IPS-15b (cell line): ENCODE results near the gene LINGO3.
"Not testable (repeated sequence)": the region's sequence is repeated elsewhere in the genome, so short reads cannot be mapped to it uniquely, and the experiment has no call there.

ENCODE experiments used
- H3K27me3 ChIP-seq: one replicate; pipeline ENCODE4 v1.6.1; 2013; ENCODE audit warnings: low read length; ENCODE audit not compliant: control insufficient read depth, insufficient read depth
- H3K36me3 ChIP-seq: one replicate; pipeline ENCODE4 v1.6.1; 2013; ENCODE audit warnings: low read length; ENCODE audit not compliant: control insufficient read depth, insufficient read depth
- H3K4me1 ChIP-seq: one replicate; pipeline ENCODE4 v1.6.1; 2013; ENCODE audit warnings: mild to moderate bottlenecking, low read length; ENCODE audit not compliant: control insufficient read depth, insufficient read depth
- H3K4me3 ChIP-seq: one replicate; pipeline ENCODE4 v1.5.1; 2013; ENCODE audit warnings: low read depth, low read length
- H3K9ac ChIP-seq: one replicate; pipeline ENCODE4 v1.6.1; 2013; ENCODE audit warnings: low read depth, mild to moderate bottlenecking, low read length
- H3K9me3 ChIP-seq: one replicate; pipeline ENCODE4 v1.6.1; 2013; ENCODE audit warnings: mild to moderate bottlenecking, low read length; ENCODE audit not compliant: control insufficient read depth, insufficient read depth

The LINGO3 gene, protein sequence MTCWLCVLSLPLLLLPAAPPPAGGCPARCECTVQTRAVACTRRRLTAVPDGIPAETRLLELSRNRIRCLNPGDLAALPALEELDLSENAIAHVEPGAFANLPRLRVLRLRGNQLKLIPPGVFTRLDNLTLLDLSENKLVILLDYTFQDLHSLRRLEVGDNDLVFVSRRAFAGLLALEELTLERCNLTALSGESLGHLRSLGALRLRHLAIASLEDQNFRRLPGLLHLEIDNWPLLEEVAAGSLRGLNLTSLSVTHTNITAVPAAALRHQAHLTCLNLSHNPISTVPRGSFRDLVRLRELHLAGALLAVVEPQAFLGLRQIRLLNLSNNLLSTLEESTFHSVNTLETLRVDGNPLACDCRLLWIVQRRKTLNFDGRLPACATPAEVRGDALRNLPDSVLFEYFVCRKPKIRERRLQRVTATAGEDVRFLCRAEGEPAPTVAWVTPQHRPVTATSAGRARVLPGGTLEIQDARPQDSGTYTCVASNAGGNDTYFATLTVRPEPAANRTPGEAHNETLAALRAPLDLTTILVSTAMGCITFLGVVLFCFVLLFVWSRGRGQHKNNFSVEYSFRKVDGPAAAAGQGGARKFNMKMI

DNA sequence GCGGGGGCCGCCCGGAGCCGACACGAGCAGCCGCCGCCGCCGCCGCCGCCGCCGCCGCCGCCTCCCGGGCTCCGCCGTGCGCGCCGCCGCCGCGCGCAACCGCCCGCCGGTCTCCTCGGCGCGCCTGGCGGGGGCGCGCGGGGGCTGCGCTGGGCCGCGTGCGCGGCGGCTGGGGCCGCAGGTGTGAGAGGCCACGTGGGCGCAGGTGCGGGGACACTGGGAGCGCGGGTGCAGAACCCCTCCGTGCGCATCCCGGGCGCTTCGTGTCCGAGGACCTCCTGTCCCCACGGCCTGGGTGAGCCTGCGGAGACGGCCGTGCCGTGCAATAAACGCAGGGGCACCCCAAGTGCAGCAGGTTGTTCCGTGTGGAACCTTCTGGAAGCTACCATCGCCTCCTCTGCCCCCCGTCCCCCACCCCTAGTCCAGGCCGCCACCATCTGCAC lies at the start of gene LINGO3:
LINGO3 (minus strand) TSS at position 41 of the 443 bp plus-strand sequence. CDS start 16,378 bp downstream, outside the sequence.
- Histone ChIP-seq H3K4me1 (no peaks in the 10 kb centered on the region), H3K36me3 (no peaks in the 10 kb centered on the region), H3K4me3 (peak within 1 kb of the TSS; percentile 37), H3K9ac (no peak within 1 kb of the TSS), H3K9me3 (no peaks in the 10 kb centered on the region), H3K27me3 (peaks cover 15% of the 10 kb centered on the region)

DNA sequence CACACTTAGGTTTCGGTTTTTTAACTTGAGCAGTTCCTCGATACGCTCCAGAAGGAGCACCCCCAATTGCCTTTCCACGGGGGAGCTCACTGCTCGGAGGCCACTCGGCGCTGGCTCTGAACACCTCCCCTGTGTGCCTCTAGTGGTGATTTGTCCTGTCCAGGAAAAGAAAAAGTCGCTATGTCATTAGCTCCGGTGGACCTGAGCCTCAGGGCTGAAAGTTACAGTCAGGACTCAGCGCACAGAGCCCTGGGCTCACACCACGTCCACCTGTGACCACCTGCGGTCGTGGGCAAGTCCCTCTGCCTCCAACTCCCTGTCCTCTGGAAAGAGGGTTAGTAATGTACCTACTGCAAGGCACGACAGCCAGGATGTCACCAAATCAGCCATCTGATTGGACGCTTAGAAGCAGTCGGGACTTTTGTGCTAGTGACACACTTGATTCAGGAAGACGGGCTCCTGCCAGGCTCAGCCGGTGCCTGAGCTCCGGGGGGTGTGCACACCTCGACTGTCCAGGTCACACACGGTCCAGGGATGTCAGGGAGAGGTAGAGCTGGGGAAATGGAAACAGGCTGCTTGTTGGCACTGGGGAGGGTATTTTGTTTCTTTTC lies 48.2 kb upstream of the LINGO3 start:
- Histone ChIP-seq H3K27me3 (peaks cover 2% of the 10 kb centered on the region), H3K4me3 (no peak overlapping the region), H3K4me1 (no peaks in the 10 kb centered on the region), H3K9me3 (no peaks in the 10 kb centered on the region), H3K36me3 (peaks cover 13% of the 10 kb centered on the region), H3K9ac (no peak overlapping the region)

DNA sequence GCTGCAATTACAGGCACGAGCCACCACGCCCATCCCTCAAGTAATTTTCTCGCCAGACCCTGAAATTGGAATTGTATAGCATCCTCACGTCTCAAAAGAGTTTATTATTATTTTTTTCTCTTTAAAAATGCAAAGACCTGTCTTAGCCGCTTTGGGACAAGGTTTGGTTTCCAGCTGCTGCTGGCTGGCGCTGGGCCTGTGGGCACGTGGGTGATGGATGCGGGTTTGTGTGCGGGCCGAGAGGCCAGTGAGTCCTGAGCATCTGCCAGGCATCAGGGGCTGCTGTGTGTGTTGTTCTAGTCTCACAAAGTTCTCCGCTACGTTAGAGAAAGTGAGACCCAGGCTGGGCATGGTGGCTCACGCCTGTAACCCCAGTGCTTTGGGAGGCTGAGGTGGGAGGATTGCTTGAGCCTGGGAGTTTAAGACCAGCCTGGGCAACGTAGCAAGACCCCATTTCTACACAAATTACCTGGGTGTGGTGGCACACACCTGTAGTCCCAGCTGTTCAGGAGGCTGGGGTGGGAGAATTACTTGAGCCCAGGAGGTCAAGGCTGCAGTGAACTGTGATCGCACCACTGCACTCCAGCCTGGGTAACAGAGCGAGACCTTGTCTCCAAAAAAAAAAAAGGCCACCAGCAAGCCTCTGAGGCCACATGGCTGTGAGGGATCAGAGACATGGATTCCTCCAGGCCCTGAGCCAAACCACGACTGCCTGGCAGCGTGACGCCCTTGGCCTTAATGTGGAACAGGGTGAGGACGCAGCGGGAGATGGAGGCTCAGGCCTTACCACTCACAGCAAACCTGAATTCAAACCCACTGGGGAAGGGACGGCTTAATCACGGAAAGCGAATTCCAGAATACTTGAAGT lies 47.4 kb upstream of the LINGO3 start:
- no peak overlapping the region for H3K9ac ChIP-seq
- no peaks in the 10 kb centered on the region for H3K4me1 ChIP-seq
- no peaks in the 10 kb centered on the region for H3K9me3 ChIP-seq
- H3K4me3 ChIP-seq: no peak overlapping the region
- H3K36me3 ChIP-seq: peaks cover 16% of the 10 kb centered on the region
- H3K27me3 ChIP-seq: peaks cover under 1% of the 10 kb centered on the region

DNA sequence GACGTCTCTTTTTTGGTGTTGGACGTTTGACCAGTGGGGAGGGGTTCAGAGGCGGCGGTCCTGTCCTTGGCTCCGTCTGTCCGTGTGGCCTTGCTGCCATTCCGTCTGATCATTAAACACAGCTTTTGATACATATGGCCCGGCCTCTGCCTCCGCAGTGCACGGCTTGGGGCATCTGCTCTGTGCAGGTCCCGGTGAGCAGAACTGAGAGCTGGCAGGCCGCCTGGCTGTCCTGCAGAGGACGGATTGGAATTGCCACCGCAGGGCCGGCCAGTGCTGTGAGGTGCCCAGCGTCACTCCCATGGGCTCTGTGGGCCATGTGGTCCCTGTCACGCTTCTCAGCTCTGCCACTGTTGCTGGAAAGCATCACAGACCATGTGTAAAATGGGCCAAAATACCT lies 46.7 kb upstream of the LINGO3 start:
- Histone ChIP-seq H3K4me3 (no peak overlapping the region), H3K9me3 (no peaks in the 10 kb centered on the region), H3K36me3 (peaks cover 16% of the 10 kb centered on the region), H3K27me3 (no peaks in the 10 kb centered on the region), H3K9ac (no peak overlapping the region), H3K4me1 (no peaks in the 10 kb centered on the region)

DNA sequence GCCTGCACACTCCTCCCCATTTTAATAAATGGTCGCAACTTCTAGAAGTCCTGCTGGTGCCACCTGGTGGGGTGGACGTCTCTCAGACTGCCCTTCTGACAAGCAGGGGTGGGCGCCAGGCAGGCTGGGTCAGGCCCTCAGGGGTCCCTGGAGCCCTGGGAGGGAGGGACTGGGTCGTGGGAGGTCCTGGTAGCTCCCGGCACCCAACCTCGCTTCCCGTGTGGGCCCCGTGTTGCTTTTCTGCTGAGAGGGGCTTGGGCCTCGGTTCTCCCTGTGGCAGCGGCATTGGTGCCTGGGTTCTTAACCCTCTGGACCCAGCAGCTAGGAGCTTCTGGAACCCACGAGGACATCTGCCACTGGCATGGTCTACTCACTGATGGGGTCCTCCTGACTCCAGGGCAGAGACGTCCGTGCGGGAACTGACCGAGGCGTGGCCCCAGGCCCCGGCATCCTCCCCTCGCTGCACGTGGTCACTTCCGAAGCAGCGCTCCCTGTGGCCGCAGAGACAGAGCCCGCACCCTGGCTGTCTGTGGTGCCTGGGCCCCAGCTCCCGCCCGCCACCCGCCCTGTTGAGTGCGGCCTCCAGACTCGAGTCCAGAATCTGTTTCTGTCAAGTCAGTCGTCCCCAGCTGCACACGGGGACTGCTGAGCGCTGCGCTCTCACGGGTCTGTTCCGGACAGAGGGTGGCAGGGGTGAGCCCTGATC lies 46.1 kb upstream of the LINGO3 start:
- Histone ChIP-seq H3K27me3 (no peaks in the 10 kb centered on the region), H3K4me3 (no peak overlapping the region), H3K4me1 (no peaks in the 10 kb centered on the region), H3K9me3 (no peaks in the 10 kb centered on the region), H3K36me3 (peaks cover 16% of the 10 kb centered on the region), H3K9ac (no peak overlapping the region)

DNA sequence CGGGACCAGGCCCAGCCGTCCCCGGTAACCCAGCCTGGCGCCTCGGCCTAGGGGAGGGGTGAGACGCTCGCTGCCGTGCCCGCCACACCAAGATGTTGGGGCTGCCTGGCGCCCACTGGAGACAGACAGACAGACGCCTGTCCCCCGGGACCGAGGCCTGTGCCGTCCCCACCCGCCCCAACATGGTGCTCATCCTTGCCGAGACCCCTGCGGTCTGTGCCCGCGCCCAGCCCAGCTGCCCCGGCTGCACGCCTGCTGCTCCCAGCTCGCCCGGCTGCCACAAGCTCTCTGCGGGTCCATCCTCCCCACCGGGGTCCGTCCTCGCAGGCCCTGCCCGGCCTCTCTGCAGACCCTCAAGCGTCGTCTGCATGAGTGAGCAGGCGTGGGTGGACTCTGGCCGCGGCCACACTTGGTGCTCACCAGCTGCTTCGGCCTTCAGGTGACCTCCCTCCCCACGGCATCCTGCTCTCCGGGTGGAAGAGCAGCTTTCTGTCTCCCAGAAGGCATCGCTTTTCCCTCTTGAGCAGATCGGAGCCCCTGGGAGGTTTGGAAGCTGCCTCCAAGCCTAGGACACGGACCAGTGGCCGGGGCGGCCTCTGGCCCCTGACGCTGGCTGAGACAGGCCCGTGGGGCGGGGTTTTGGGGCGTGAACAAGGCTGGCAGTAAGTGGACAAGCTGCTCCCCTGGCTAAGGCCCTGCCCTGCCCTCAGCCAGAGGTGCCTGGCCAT lies 45.4 kb upstream of the LINGO3 start:
- Histone ChIP-seq H3K36me3 (peaks cover 16% of the 10 kb centered on the region), H3K9ac (no peak overlapping the region), H3K4me1 (no peaks in the 10 kb centered on the region), H3K4me3 (no peak overlapping the region), H3K9me3 (no peaks in the 10 kb centered on the region), H3K27me3 (no peaks in the 10 kb centered on the region)

DNA sequence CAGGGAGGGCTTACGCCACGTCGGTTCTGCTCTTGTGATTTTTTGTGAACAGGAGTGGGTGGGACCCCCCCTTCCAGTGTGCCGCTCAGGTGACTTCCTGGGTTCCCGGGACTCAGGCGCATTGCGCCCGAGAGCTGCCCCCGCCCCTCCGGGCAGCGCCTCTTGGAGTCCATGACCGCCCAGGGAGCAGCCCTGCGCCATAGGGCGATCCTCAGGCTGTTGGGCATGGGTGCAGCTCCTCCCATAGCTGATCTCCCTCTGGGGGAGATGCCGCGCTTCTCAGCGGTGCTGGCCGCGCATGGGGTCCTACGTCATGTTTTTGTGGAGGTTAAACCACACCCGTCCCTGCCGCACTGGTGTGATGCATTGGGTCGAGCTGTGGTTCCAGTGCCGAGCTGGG lies 44.2 kb upstream of the LINGO3 start:
- Histone ChIP-seq H3K4me1 (no peaks in the 10 kb centered on the region), H3K9ac (no peak overlapping the region), H3K36me3 (peaks cover 16% of the 10 kb centered on the region), H3K4me3 (no peak overlapping the region), H3K27me3 (no peaks in the 10 kb centered on the region), H3K9me3 (no peaks in the 10 kb centered on the region)

DNA sequence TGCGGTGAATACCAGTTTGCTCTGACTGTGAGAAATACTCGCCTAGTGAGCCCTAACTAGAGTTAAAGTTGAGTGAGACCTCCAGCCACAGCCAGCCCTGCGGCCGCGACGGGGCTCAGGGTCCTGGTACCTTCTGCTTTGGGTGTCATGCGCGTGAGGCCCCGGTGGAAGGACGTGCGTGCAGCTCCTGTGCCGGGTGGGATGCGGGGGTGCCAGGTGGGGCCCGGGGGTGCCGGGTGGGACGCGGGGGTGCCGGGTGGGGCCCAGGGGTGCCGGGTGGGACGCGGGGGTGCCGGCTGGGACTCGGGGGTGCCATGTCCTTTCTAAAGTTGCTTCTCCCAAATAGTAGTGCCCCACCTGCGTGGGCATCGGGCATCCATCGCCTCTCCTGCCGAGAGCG lies 43.6 kb upstream of the LINGO3 start:
- Histone ChIP-seq H3K27me3 (no peaks in the 10 kb centered on the region), H3K9ac (no peak overlapping the region), H3K36me3 (peaks cover 16% of the 10 kb centered on the region), H3K9me3 (no peaks in the 10 kb centered on the region), H3K4me3 (no peak overlapping the region), H3K4me1 (no peaks in the 10 kb centered on the region)

DNA sequence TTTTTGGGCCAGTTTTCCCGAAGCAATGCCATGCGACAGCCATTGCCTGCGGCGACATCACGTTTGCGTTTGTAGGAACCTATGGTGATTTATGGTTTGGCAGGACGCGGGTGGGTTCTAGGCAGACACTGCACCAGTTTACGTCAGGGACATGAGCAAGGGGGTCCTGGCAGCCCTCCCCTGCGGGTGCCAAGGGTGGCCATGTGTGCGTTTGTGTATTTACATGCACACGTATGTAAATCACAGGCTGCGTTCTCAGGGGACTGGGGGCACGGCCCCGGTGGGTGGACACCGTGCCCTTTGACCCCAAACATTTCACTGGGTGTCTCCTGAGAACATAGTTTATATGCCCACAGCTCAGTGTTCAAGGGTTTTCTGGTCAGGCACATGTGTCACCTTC lies 42.7 kb upstream of the LINGO3 start:
- Histone ChIP-seq H3K4me1 (no peaks in the 10 kb centered on the region), H3K9ac (no peak overlapping the region)

DNA sequence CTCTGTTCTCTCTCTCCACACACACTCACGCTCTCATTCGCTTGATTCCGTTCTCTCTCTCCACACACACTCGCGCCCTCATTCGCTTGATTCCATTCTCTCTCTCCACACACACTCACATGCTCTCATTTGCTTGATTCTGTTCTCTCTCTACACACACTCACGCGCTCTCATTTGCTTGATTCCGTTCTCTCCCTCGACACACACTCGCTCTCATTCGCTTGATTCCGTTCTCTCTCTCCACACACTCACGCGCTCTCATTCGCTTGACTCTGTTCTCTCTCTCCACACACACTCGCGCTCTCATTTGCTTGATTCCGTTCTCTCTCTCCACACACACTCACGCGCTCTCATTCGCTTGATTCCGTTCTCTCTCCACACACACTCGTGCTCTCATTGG lies 41.9 kb upstream of the LINGO3 start:
- peaks cover 23% of the 10 kb centered on the region for H3K36me3 ChIP-seq
- H3K4me1 ChIP-seq, H3K9ac ChIP-seq, H3K27me3 ChIP-seq, H3K4me3 ChIP-seq, H3K9me3 ChIP-seq: not testable (repeated sequence)

More for the DNA sequence above, 42.7 kb upstream of the LINGO3 start:
- Histone ChIP-seq H3K4me3 (no peak overlapping the region), H3K9me3 (no peaks in the 10 kb centered on the region), H3K27me3 (no peaks in the 10 kb centered on the region), H3K36me3 (peaks cover 19% of the 10 kb centered on the region)
